Choroid plexus epithelial cell (primary cell): ENCODE results near the gene TRMT2A.
"Not testable (repeated sequence)": the region's sequence is repeated elsewhere in the genome, so short reads cannot be mapped to it uniquely, and the experiment has no call there.

Experiments
- DNase-seq: peaks from one replicate; pipeline ENCODE4 v3.0.0-alpha.2; 2010; ENCODE audit warnings: low read depth
- H3K4me3 ChIP-seq: 2 replicates; pipeline ENCODE4 v1.5.1; 2011; ENCODE audit warnings: low read depth, mild to moderate bottlenecking, control low read depth, low read length, moderate library complexity
- TF ChIP-seq, protein P1 (sequence below): conservative IDR thresholded peaks from 2 replicates; pipeline ENCODE4 v1.5.1; 2011; ENCODE audit warnings: low read depth, mild to moderate bottlenecking, control low read depth, inconsistent platforms, low read length, moderate library complexity

Gene TRMT2A, protein sequence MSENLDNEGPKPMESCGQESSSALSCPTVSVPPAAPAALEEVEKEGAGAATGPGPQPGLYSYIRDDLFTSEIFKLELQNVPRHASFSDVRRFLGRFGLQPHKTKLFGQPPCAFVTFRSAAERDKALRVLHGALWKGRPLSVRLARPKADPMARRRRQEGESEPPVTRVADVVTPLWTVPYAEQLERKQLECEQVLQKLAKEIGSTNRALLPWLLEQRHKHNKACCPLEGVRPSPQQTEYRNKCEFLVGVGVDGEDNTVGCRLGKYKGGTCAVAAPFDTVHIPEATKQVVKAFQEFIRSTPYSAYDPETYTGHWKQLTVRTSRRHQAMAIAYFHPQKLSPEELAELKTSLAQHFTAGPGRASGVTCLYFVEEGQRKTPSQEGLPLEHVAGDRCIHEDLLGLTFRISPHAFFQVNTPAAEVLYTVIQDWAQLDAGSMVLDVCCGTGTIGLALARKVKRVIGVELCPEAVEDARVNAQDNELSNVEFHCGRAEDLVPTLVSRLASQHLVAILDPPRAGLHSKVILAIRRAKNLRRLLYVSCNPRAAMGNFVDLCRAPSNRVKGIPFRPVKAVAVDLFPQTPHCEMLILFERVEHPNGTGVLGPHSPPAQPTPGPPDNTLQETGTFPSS

DNA sequence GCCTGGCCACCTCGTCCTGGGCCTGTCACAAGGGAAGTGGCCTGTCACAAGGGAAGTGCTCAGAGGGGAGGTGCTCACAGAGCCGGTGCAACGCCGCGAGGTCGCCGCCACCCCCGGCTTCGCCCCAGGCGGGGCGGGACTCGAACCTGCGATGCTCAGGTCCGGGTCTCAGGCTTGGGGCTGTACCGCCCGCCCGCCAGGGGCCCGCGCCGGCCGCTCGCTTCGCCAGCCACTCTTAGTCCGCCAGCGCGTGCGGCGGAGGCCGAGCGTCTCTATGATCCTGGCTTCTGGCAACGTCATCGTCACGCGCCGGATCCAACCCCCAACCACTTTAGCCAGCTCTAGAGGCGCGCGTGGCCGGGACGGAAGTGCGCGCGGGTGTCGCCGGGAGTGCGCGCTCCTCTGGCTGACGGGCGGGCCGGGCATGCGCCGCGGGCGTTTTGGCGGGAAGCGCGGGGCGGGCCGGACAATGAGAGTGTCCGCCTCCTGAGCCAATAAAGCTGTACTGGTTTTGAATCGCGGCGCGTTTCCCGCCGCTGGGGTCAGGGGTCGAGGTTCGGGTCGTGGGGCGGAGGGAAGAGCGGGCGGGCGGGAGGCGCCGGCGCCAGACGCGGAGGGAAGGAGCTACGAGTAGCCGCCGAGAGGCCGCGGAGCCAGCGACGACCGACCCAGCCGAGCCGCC, at the start of gene TRMT2A:
TSS of gene TRMT2A (minus strand) at position 276 of the 682 bp plus-strand sequence. CDS start 320 bp downstream, outside the sequence.
- TF ChIP-seq, protein P1, sequence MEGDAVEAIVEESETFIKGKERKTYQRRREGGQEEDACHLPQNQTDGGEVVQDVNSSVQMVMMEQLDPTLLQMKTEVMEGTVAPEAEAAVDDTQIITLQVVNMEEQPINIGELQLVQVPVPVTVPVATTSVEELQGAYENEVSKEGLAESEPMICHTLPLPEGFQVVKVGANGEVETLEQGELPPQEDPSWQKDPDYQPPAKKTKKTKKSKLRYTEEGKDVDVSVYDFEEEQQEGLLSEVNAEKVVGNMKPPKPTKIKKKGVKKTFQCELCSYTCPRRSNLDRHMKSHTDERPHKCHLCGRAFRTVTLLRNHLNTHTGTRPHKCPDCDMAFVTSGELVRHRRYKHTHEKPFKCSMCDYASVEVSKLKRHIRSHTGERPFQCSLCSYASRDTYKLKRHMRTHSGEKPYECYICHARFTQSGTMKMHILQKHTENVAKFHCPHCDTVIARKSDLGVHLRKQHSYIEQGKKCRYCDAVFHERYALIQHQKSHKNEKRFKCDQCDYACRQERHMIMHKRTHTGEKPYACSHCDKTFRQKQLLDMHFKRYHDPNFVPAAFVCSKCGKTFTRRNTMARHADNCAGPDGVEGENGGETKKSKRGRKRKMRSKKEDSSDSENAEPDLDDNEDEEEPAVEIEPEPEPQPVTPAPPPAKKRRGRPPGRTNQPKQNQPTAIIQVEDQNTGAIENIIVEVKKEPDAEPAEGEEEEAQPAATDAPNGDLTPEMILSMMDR, result peak; percentile 1
- DNase-seq, result peak; percentile 99
- H3K4me3 ChIP-seq, result peak within 1 kb of the TSS; percentile 98

DNA sequence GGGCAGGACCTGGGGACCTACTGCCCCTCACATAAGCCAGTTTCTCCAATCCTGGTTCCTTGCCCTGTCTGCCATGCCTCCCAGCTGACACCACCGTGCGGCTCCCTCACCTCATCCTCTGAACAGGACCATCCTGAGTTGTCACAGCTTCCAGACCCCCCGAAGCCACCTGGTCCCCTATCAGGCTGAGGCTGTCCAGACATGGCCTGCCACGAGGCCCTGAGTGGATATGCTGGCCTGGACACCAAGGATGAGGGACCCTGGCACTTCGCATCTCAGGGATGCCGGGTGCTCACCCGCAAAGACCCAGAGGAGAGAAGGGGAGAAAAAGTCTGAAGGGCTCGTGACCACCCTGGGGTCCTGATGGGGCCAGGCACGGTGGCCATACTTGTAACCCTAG, 49.7 kb upstream of the TRMT2A start:
- no peak overlapping the region for H3K4me3 ChIP-seq
- TF ChIP-seq, protein P1, result no peak
- DNase-seq, result no peak

DNA sequence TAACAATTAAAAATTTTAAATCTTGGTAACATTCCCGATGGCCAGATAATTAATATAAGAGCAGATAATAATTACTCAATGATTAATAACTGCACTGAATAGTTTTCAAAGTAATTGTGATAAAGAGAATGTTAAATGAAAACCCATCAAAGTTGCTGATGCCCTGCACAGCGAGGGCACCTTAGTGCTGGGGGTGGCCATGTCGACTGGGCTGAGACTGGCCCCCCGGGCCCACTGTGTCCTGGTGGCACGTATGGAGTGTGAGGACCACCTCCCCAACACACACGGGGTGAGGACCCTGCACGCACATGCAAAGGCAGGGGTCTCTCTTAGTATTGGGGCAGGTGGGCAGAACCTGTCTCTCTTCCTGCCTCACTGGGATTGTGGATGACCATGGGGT, 48.9 kb upstream of the TRMT2A start:
- no peak for DNase-seq
- H3K4me3 ChIP-seq, result no peak overlapping the region
- TF ChIP-seq, protein P1, result no peak

DNA sequence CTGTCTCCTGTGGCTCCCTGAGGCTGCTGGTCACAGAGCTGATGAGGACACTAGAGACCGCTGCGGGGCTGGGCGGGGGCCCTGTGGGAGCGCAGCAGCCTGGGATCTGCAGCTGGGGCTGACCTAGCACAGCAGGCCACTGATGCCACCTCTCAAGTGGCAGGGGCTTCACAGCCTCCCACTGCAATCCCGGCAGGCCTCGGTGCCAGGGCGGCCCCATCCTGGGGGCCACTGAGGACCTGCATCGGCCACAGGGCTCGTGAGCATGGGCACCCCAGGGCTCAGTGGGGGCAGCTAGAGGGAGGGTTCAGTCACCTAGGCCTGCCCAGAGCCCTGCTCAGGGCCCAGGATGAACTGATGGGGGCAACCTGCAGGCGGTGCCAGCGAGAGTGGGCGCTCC, 48.4 kb upstream of the TRMT2A start:
- DNase-seq, result no peak
- no peak overlapping the region for H3K4me3 ChIP-seq
- TF ChIP-seq, protein P1, result no peak

DNA sequence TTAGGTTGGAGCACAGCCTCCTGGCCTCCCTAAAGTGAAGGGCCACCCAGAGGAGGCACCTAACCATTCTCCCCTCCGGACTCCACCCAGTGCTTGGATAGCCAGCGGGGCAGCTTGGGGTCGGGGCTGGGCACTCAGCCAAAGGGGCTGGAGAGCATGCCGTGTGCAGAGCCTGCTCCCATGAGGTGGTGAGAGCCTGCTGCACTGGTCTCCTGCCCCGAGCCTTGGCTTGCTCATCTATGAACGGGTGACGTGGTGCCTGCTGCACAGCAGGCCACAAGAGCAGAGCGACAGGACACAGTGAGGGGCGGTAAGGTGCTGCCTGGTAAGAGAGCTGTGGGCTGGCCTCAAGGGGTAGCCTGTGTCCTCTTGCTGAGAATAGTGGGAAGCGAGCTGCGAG, 47.8 kb upstream of the TRMT2A start:
- H3K4me3 ChIP-seq, result no peak overlapping the region
- TF ChIP-seq, protein P1, result no peak
- DNase-seq, result no peak

DNA sequence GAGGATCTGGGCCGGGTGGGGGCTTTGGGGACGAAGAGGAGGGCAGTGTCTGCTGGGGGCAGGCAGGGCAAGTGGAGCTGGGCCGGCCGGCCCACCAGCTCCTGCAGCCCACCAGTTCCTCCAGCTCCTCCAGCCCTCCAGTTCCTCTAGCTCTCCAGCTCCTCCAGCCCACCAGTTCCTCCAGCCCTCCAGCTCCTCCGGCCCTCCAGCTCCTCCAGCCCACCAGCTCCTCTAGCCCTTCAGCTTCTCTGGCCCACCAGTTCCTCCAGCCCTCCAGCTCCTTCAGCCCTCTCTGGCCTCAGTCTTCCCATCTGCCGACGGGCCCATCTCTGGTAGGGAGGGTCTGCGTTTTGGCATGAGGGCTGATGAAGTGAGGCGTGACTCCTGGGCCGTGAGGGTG, 43.0 kb upstream of the TRMT2A start:
- DNase-seq, result no peak
- H3K4me3 ChIP-seq, result no peak overlapping the region
- TF ChIP-seq, protein P1, result no peak

DNA sequence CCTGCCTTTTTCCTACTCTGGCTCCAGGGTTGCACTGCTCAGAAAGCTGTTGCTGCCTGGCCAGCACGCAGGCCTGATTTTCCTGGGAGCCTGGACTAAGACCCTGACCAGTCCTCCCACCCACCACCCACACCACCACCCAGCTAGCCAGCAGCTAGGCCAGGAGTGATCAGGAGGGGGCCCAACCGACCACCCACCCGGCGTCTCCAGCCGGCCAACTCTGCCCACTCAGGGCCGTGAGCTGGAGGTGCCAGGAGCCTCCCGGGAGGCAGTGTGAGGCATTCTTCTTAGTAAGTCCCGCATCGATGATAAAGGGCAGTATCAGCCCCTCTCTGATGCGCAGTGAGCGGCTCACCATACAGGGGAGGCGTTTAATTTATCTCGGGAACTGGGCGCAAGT, 42.5 kb upstream of the TRMT2A start:
- H3K4me3 ChIP-seq, DNase-seq: not testable (repeated sequence)
